Skin of body (tissue), 2 donors: ENCODE measurements around the gene CRIM1. TPM values are rescaled to one million over a fixed set of nuclear protein-coding genes. Genes with fewer than 3 reads are reported as not detected.

Experiments used
- DNase-seq: peaks from one replicate; lab custom pipeline; 2025; lab: John Stamatoyannopoulos, UW
- total RNA-seq: library from RNA; depleted of rRNA; stranded (reverse); fragments of >200 nt; gene quantifications from one replicate; pipeline ENCODE4 v1.2.3, GENCODE V29; 2014

The CRIM1 gene
- total RNA-seq, 1 donor from 2014 or later, result 78.7 TPM

GRCh38 chr2:36393738-36394256 is 38.2 kb downstream of the CRIM1 start:
- DNase-seq, result no peak

- no peak for DNase-seq
Measured at GRCh38 chr2:36394804-36395203, 39.2 kb downstream of the CRIM1 start.

GRCh38 chr2:36395866-36396265 is 40.3 kb downstream of the CRIM1 start:
- no peak for DNase-seq

- DNase-seq, result no peak
Measured at GRCh38 chr2:36396878-36397539, 41.4 kb downstream of the CRIM1 start.

- DNase-seq, result no peak
Measured at GRCh38 chr2:36397728-36398413, 42.3 kb downstream of the CRIM1 start.

GRCh38 chr2:36399050-36399449 is 43.5 kb downstream of the CRIM1 start:
- no peak for DNase-seq

GRCh38 chr2:36403675-36404230 is 48.2 kb downstream of the CRIM1 start:
- no peak for DNase-seq

GRCh38 chr2:36404318-36404717 is 48.7 kb downstream of the CRIM1 start:
- no peak for DNase-seq

- DNase-seq, result no peak
Measured at GRCh38 chr2:36404754-36405153, 49.2 kb downstream of the CRIM1 start.

- DNase-seq, result no peak
Measured at GRCh38 chr2:36405183-36405582, 49.6 kb downstream of the CRIM1 start.

GRCh38 chr2:36406296-36406695 is 50.7 kb downstream of the CRIM1 start:
- DNase-seq, result no peak

- no peak for DNase-seq
Measured at GRCh38 chr2:36407413-36407812, 51.8 kb downstream of the CRIM1 start.

GRCh38 chr2:36408198-36408703 is 52.7 kb downstream of the CRIM1 start:
- no peak for DNase-seq

GRCh38 chr2:36409335-36409734 is 53.8 kb downstream of the CRIM1 start:
- no peak for DNase-seq

GRCh38 chr2:36409935-36410334 is 54.4 kb downstream of the CRIM1 start:
- DNase-seq, result no peak

GRCh38 chr2:36410681-36411080 is 55.1 kb downstream of the CRIM1 start:
- no peak for DNase-seq

- DNase-seq, result no peak
Measured at GRCh38 chr2:36411962-36412444, 56.4 kb downstream of the CRIM1 start.

- DNase-seq, result peak; percentile 66
Measured at GRCh38 chr2:36413218-36413617, 57.6 kb downstream of the CRIM1 start.

- DNase-seq, result no peak
Measured at GRCh38 chr2:36414307-36414706, 58.7 kb downstream of the CRIM1 start.

GRCh38 chr2:36415381-36416022 is 59.9 kb downstream of the CRIM1 start:
- peak; percentile 26 for DNase-seq

- peak; percentile 20 for DNase-seq
Measured at GRCh38 chr2:36416370-36417165, 61.0 kb downstream of the CRIM1 start.
